Thyroid gland (tissue), 4 donors: ENCODE data around the gene FOXC1.

Experiments
- POLR2A ChIP-seq, 2 donors: fragments of 450-650 bp; IDR thresholded peaks; one replicate each; pipeline ENCODE4 v1.6.1; 2017; ENCODE audit warnings: antibody characterized with exemption in 2 of 2, mild to moderate bottlenecking in 2 of 2, moderate library complexity in 1 of 2
- TF ChIP-seq, protein P1 (sequence below), 6 experiments: fragments of 200-600 bp in 3 of 6; fragments of 450-650 bp in 3 of 6; sonication (generic) in 3 of 6; IDR thresholded peaks; one replicate each; pipeline ENCODE4 v1.5.1; 2016 to 2019; ENCODE audit warnings: antibody characterized with exemption in 6 of 6, mild to moderate bottlenecking in 2 of 6, inconsistent platforms in 1 of 6, moderate library complexity in 1 of 6

DNA sequence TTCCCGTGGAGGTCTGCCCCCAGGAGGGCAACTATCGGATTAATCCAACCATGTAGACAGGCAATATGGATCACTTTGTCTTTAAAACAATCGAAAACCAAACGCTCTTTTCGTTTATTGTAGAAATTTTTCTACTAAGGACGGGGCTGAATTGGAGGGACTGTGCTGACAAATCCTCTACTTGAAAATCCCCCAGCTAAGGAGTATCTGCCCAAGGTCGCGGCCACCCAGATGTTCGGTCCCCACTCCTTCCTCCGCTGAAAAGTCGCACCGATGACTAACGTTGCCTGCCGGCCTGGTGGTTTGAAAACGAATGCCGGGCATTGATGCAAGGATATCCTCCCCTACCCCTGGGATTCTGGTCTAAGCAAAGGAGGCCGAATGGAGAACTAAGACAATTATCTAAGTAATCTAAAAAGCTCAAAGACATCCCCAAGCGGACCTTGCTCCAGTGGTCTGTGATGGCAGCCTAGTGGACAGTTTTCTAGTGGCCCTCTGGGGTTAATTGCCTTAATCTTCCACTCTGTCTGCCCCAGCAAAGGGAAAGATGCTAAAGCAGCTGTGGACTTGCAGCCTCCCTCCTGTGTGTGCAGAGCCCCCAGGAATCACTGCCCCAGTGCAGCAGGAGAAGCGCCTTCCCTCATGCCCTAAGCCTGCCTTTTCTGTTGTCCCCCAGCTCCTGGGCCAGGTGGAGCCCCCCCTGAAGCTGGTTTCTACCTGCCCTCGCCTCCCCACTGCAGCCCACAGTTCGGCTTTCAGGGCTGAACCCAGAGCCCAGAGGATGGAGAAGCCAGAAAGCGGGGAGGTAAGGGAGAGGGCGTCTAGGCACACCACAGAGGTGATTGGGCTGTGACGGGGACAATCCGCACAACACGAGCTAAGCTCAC lies 3.6 kb upstream of the FOXC1 start:
- no peak for TF ChIP-seq POLR2A (IDR thresholded peaks at IDR 0.05)
- TF ChIP-seq, protein P1, sequence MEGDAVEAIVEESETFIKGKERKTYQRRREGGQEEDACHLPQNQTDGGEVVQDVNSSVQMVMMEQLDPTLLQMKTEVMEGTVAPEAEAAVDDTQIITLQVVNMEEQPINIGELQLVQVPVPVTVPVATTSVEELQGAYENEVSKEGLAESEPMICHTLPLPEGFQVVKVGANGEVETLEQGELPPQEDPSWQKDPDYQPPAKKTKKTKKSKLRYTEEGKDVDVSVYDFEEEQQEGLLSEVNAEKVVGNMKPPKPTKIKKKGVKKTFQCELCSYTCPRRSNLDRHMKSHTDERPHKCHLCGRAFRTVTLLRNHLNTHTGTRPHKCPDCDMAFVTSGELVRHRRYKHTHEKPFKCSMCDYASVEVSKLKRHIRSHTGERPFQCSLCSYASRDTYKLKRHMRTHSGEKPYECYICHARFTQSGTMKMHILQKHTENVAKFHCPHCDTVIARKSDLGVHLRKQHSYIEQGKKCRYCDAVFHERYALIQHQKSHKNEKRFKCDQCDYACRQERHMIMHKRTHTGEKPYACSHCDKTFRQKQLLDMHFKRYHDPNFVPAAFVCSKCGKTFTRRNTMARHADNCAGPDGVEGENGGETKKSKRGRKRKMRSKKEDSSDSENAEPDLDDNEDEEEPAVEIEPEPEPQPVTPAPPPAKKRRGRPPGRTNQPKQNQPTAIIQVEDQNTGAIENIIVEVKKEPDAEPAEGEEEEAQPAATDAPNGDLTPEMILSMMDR (IDR thresholded peaks at IDR 0.05), result no peak
